ENCODE measurements around the gene RSRC2.

RSRC2 gene

DNA sequence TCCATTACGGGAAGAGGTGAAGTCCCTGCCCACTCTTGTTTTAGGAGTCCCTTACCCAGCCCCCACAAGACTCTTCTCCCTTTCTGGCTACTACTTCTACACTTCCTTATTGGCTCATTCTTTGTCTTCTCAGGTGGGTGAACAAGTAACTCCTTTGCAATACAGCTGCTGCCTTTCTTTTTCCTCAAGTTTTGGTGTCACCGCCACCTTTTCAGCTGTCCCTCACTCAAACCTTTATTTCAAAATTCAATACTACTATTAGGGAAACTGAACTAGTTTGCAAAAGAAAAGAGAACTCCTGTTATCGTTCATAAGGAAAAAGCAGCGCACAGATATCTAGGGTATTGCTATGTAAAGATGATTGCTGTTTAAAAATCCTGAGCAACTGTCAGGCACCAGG lies 6.1 kb downstream of the RSRC2 start:
- peaks cover 98% of the 10 kb centered on the region for H3K79me2 ChIP-seq (ENCODE audit: control insufficient read depth, low read length)
- no peak overlapping the region for H3K4me2 ChIP-seq (ENCODE audit: low read length)
- no peak overlapping the region for H3K27ac ChIP-seq (ENCODE audit: low read depth, low read length)
- H3K4me3 ChIP-seq (ENCODE audit: low read length): no peak overlapping the region
- peaks cover 24% of the 10 kb centered on the region for H3F3A ChIP-seq (ENCODE audit: control insufficient read depth, insufficient read depth)
- H3K9me3 ChIP-seq (ENCODE audit: control insufficient read depth, insufficient read depth, low read length): no peaks in the 10 kb centered on the region
- H3K4me1 ChIP-seq (ENCODE audit: control insufficient read depth, low read length): peaks cover 34% of the 10 kb centered on the region
- peaks cover 26% of the 10 kb centered on the region for H4K20me1 ChIP-seq (ENCODE audit: control insufficient read depth, insufficient read depth, low read depth, low read length)
- TF ChIP-seq, protein P1, sequence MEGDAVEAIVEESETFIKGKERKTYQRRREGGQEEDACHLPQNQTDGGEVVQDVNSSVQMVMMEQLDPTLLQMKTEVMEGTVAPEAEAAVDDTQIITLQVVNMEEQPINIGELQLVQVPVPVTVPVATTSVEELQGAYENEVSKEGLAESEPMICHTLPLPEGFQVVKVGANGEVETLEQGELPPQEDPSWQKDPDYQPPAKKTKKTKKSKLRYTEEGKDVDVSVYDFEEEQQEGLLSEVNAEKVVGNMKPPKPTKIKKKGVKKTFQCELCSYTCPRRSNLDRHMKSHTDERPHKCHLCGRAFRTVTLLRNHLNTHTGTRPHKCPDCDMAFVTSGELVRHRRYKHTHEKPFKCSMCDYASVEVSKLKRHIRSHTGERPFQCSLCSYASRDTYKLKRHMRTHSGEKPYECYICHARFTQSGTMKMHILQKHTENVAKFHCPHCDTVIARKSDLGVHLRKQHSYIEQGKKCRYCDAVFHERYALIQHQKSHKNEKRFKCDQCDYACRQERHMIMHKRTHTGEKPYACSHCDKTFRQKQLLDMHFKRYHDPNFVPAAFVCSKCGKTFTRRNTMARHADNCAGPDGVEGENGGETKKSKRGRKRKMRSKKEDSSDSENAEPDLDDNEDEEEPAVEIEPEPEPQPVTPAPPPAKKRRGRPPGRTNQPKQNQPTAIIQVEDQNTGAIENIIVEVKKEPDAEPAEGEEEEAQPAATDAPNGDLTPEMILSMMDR (IDR thresholded peaks at IDR 0.05; ENCODE audit: low read depth, low read length, poor library complexity, severe bottlenecking): no peak
- TF ChIP-seq EZH2phosphoT487 (IDR thresholded peaks at IDR 0.05; ENCODE audit: borderline replicate concordance, low read length): no peak
- no peaks in the 10 kb centered on the region for H3K27me3 ChIP-seq (ENCODE audit: control insufficient read depth, low read length)
- no peaks in the 10 kb centered on the region for H3K9me2 ChIP-seq (replicated peaks; ENCODE audit: control insufficient read depth, low read length)
- H3K36me3 ChIP-seq (ENCODE audit: control insufficient read depth, low read length): peaks cover 99% of the 10 kb centered on the region

- H3K27me3 ChIP-seq (ENCODE audit: control insufficient read depth, low read length): no peaks in the 10 kb centered on the region
- H3K4me3 ChIP-seq (ENCODE audit: low read length): no peak overlapping the region
- no peak for TF ChIP-seq EZH2phosphoT487 (IDR thresholded peaks at IDR 0.05; ENCODE audit: borderline replicate concordance, low read length)
- TF ChIP-seq, protein P1 (IDR thresholded peaks at IDR 0.05; ENCODE audit: low read depth, low read length, poor library complexity, severe bottlenecking): no peak
- peaks cover 99% of the 10 kb centered on the region for H3K36me3 ChIP-seq (ENCODE audit: control insufficient read depth, low read length)
- H3K9me3 ChIP-seq (ENCODE audit: control insufficient read depth, insufficient read depth, low read length): no peaks in the 10 kb centered on the region
- peaks cover 29% of the 10 kb centered on the region for H3F3A ChIP-seq (ENCODE audit: control insufficient read depth, insufficient read depth)
- peaks cover 18% of the 10 kb centered on the region for H4K20me1 ChIP-seq (ENCODE audit: control insufficient read depth, insufficient read depth, low read depth, low read length)
- no peaks in the 10 kb centered on the region for H3K9me2 ChIP-seq (replicated peaks; ENCODE audit: control insufficient read depth, low read length)
- peaks cover 98% of the 10 kb centered on the region for H3K79me2 ChIP-seq (ENCODE audit: control insufficient read depth, low read length)
- H3K4me1 ChIP-seq (ENCODE audit: control insufficient read depth, low read length): peaks cover 30% of the 10 kb centered on the region
- no peak overlapping the region for H3K4me2 ChIP-seq (ENCODE audit: low read length)
- no peak overlapping the region for H3K27ac ChIP-seq (ENCODE audit: low read depth, low read length)
These were observed 7.3 kb downstream of the RSRC2 start for GRCh38 chr12:122519418-122519817.

GRCh38 chr12:122518908-122519307 lies 7.8 kb downstream of the RSRC2 start:
- peaks cover 30% of the 10 kb centered on the region for H3F3A ChIP-seq (ENCODE audit: control insufficient read depth, insufficient read depth)
- TF ChIP-seq, protein P1 (IDR thresholded peaks at IDR 0.05; ENCODE audit: low read depth, low read length, poor library complexity, severe bottlenecking): no peak
- no peak for TF ChIP-seq EZH2phosphoT487 (IDR thresholded peaks at IDR 0.05; ENCODE audit: borderline replicate concordance, low read length)
- no peak overlapping the region for H3K4me3 ChIP-seq (ENCODE audit: low read length)
- H3K27ac ChIP-seq (ENCODE audit: low read depth, low read length): no peak overlapping the region
- H3K4me2 ChIP-seq (ENCODE audit: low read length): no peak overlapping the region
- H3K9me3 ChIP-seq (ENCODE audit: control insufficient read depth, insufficient read depth, low read length): no peaks in the 10 kb centered on the region
- H4K20me1 ChIP-seq (ENCODE audit: control insufficient read depth, insufficient read depth, low read depth, low read length): peaks cover 13% of the 10 kb centered on the region
- H3K4me1 ChIP-seq (ENCODE audit: control insufficient read depth, low read length): peaks cover 25% of the 10 kb centered on the region
- H3K9me2 ChIP-seq (replicated peaks; ENCODE audit: control insufficient read depth, low read length): no peaks in the 10 kb centered on the region
- H3K27me3 ChIP-seq (ENCODE audit: control insufficient read depth, low read length): no peaks in the 10 kb centered on the region
- peaks cover 99% of the 10 kb centered on the region for H3K36me3 ChIP-seq (ENCODE audit: control insufficient read depth, low read length)
- peaks cover 97% of the 10 kb centered on the region for H3K79me2 ChIP-seq (ENCODE audit: control insufficient read depth, low read length)

All from DOHH2 (cell line).